Measurements from ENCODE around the gene CMIP.

DNA sequence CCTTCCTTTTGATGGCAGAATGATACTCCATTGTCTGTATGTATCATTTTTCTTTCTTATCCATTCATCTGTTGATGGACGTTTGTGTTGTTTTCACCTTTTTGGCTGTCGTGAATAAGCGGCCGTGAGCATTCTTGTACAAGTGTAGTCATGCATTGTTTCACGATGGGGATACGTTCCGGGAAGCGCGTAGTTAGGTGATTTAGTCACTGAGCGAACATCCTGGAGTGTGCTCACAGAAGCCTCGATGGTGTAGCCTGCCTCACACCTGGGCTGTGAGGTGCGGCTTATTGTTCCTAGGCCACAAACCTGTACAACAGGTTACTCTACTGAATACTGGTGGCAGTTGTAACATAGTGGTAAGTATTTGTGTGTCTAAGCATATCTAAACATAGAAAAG is 136.5 kb downstream of the CMIP start:
- TF ChIP-seq POLR2A (IDR thresholded peaks at IDR 0.05), result no peak
- no peak for TF ChIP-seq CTCF (IDR thresholded peaks at IDR 0.05)

Data from prostate gland (tissue), 2 donors.